Activated CD4-positive, alpha-beta memory T cell treated with anti-CD3 and anti-CD28 coated beads, Interleukin-2, amount 10 ng/mL, durations not matched to agents 7 days and 5 days (primary cell): ENCODE results near the gene NYAP2. TPM values are rescaled to one million over a fixed set of nuclear protein-coding genes. Genes with fewer than 3 reads are reported as not detected.

Experiments
- CTCF ChIA-PET: fragments of 350-600 bp; sonication (Branson Sonifier 250); formaldehyde crosslinking; loops from one replicate; lab custom pipeline; 2021; ENCODE audit warnings: antibody characterized with exemption, inconsistent platforms; lab: Charles Lee
- POLR2A ChIA-PET: fragments of 350-600 bp; sonication (Branson Sonifier 250); formaldehyde crosslinking; loops from one replicate; lab custom pipeline; 2021; ENCODE audit warnings: antibody characterized with exemption; lab: Charles Lee
- DNase-seq: peaks from one replicate; pipeline ENCODE4 v3.0.0-alpha.2; 2020
- H3K27ac Mint-ChIP-seq: one replicate; pipeline ENCODE4 v1.8.0; 2021; ENCODE audit warnings: mild to moderate bottlenecking, mixed read lengths
- H3K27me3 Mint-ChIP-seq: one replicate; pipeline ENCODE4 v1.8.0; 2021; ENCODE audit warnings: mixed read lengths
- H3K36me3 Mint-ChIP-seq: one replicate; pipeline ENCODE4 v1.8.0; 2021; ENCODE audit warnings: low read depth, mixed read lengths
- H3K4me1 Mint-ChIP-seq: one replicate; pipeline ENCODE4 v1.8.0; 2021; ENCODE audit warnings: mixed read lengths
- H3K4me3 Mint-ChIP-seq: one replicate; pipeline ENCODE4 v1.8.0; 2021; ENCODE audit warnings: mild to moderate bottlenecking, mixed read lengths
- H3K9me3 Mint-ChIP-seq: one replicate; pipeline ENCODE4 v1.8.0; 2021; ENCODE audit warnings: mixed read lengths
- total RNA-seq, 2 experiments: library from RNA; stranded (reverse); gene quantifications; one replicate each; pipeline ENCODE4 v1.2.3, GENCODE V29; 2021

Gene NYAP2
- total RNA-seq, 2 experiments from 2014 or later = not detected

GRCh38 chr2:225599856-225600255 is 200.3 kb downstream of the NYAP2 start:
- POLR2A ChIA-PET = no interaction called here
- CTCF ChIA-PET = no interaction called here

GRCh38 chr2:225600444-225600843 is 200.9 kb downstream of the NYAP2 start:
- Mint-ChIP-seq H3K4me3 (no peak overlapping the region), H3K9me3 (no peaks in the 10 kb centered on the region), H3K4me1 (no peaks in the 10 kb centered on the region), H3K36me3 (no peaks in the 10 kb centered on the region), H3K27ac (no peak overlapping the region), H3K27me3 (peaks cover 1% of the 10 kb centered on the region)
- no peak for DNase-seq
- CTCF ChIA-PET = no interaction called here
- POLR2A ChIA-PET = no interaction called here

More at GRCh38 chr2:225599856-225600255, 200.3 kb downstream of the NYAP2 start:
- no peak overlapping the region for H3K27ac Mint-ChIP-seq
- no peak overlapping the region for H3K4me3 Mint-ChIP-seq
- H3K9me3 Mint-ChIP-seq = no peaks in the 10 kb centered on the region
- H3K27me3 Mint-ChIP-seq = peaks cover 1% of the 10 kb centered on the region
- H3K36me3 Mint-ChIP-seq = no peaks in the 10 kb centered on the region
- DNase-seq = no peak
- H3K4me1 Mint-ChIP-seq = no peaks in the 10 kb centered on the region

GRCh38 chr2:225600865-225601264 is 201.4 kb downstream of the NYAP2 start:
- H3K4me1 Mint-ChIP-seq = no peaks in the 10 kb centered on the region
- H3K36me3 Mint-ChIP-seq = no peaks in the 10 kb centered on the region
- ChIA-PET POLR2A (no interaction called here), CTCF (no interaction called here)
- no peak for DNase-seq
- H3K4me3 Mint-ChIP-seq = no peak overlapping the region
- no peaks in the 10 kb centered on the region for H3K27me3 Mint-ChIP-seq
- no peaks in the 10 kb centered on the region for H3K9me3 Mint-ChIP-seq
- no peak overlapping the region for H3K27ac Mint-ChIP-seq

- no peak overlapping the region for H3K4me3 Mint-ChIP-seq
- CTCF ChIA-PET = no interaction called here
Measured at GRCh38 chr2:225602205-225602604, 202.7 kb downstream of the NYAP2 start.

GRCh38 chr2:225608136-225608535 is 208.6 kb downstream of the NYAP2 start:
- no peak for DNase-seq
- Mint-ChIP-seq H3K27ac (no peak overlapping the region), H3K4me3 (no peak overlapping the region), H3K27me3 (no peaks in the 10 kb centered on the region), H3K4me1 (no peaks in the 10 kb centered on the region), H3K36me3 (no peaks in the 10 kb centered on the region), H3K9me3 (no peaks in the 10 kb centered on the region)
- ChIA-PET CTCF (no interaction called here), POLR2A (no interaction called here)

More at GRCh38 chr2:225602205-225602604, 202.7 kb downstream of the NYAP2 start:
- Mint-ChIP-seq H3K27me3 (no peaks in the 10 kb centered on the region), H3K36me3 (no peaks in the 10 kb centered on the region), H3K9me3 (no peaks in the 10 kb centered on the region), H3K4me1 (no peaks in the 10 kb centered on the region), H3K27ac (no peak overlapping the region)
- POLR2A ChIA-PET = no interaction called here
- no peak for DNase-seq

GRCh38 chr2:225612636-225613035 is 213.1 kb downstream of the NYAP2 start:
- H3K36me3 Mint-ChIP-seq = no peaks in the 10 kb centered on the region
- no peaks in the 10 kb centered on the region for H3K4me1 Mint-ChIP-seq
- H3K9me3 Mint-ChIP-seq = no peaks in the 10 kb centered on the region
- H3K4me3 Mint-ChIP-seq = no peak overlapping the region
- POLR2A ChIA-PET = no interaction called here
- CTCF ChIA-PET = no interaction called here
- DNase-seq = no peak
- H3K27me3 Mint-ChIP-seq = no peaks in the 10 kb centered on the region
- H3K27ac Mint-ChIP-seq = no peak overlapping the region

GRCh38 chr2:225614915-225615314 is 215.4 kb downstream of the NYAP2 start:
- no peaks in the 10 kb centered on the region for H3K9me3 Mint-ChIP-seq
- ChIA-PET POLR2A (no interaction called here), CTCF (no interaction called here)
- no peak for DNase-seq
- H3K27ac Mint-ChIP-seq = no peak overlapping the region
- no peaks in the 10 kb centered on the region for H3K4me1 Mint-ChIP-seq
- H3K4me3 Mint-ChIP-seq = no peak overlapping the region
- H3K36me3 Mint-ChIP-seq = no peaks in the 10 kb centered on the region
- H3K27me3 Mint-ChIP-seq = no peaks in the 10 kb centered on the region

GRCh38 chr2:225615514-225615913 is 216.0 kb downstream of the NYAP2 start:
- CTCF ChIA-PET = no interaction called here
- H3K4me3 Mint-ChIP-seq = no peak overlapping the region
- H3K27me3 Mint-ChIP-seq = no peaks in the 10 kb centered on the region
- H3K9me3 Mint-ChIP-seq = no peaks in the 10 kb centered on the region
- no peak overlapping the region for H3K27ac Mint-ChIP-seq
- H3K4me1 Mint-ChIP-seq = no peaks in the 10 kb centered on the region
- POLR2A ChIA-PET = no interaction called here
- no peak for DNase-seq
- no peaks in the 10 kb centered on the region for H3K36me3 Mint-ChIP-seq

GRCh38 chr2:225616372-225616771 is 216.9 kb downstream of the NYAP2 start:
- Mint-ChIP-seq H3K9me3 (no peaks in the 10 kb centered on the region), H3K4me1 (no peaks in the 10 kb centered on the region), H3K27me3 (no peaks in the 10 kb centered on the region), H3K4me3 (no peak overlapping the region), H3K27ac (no peak overlapping the region), H3K36me3 (no peaks in the 10 kb centered on the region)
- no peak for DNase-seq
- ChIA-PET POLR2A (no interaction called here), CTCF (no interaction called here)

- no peak for DNase-seq
- Mint-ChIP-seq H3K27ac (no peak overlapping the region), H3K27me3 (no peaks in the 10 kb centered on the region), H3K4me3 (no peak overlapping the region), H3K4me1 (no peaks in the 10 kb centered on the region), H3K36me3 (no peaks in the 10 kb centered on the region), H3K9me3 (no peaks in the 10 kb centered on the region)
- ChIA-PET CTCF (no interaction called here), POLR2A (no interaction called here)
Measured at GRCh38 chr2:225616848-225617247, 217.3 kb downstream of the NYAP2 start.

GRCh38 chr2:225620227-225620626 is 220.7 kb downstream of the NYAP2 start:
- no peaks in the 10 kb centered on the region for H3K36me3 Mint-ChIP-seq
- POLR2A ChIA-PET = no interaction called here
- H3K27me3 Mint-ChIP-seq = no peaks in the 10 kb centered on the region
- no peaks in the 10 kb centered on the region for H3K9me3 Mint-ChIP-seq
- no peaks in the 10 kb centered on the region for H3K4me1 Mint-ChIP-seq
- H3K4me3 Mint-ChIP-seq = no peak overlapping the region
- DNase-seq = no peak
- H3K27ac Mint-ChIP-seq = no peak overlapping the region
- CTCF ChIA-PET = no interaction called here

- no peak for DNase-seq
- no peaks in the 10 kb centered on the region for H3K36me3 Mint-ChIP-seq
- no peak overlapping the region for H3K4me3 Mint-ChIP-seq
- H3K9me3 Mint-ChIP-seq = no peaks in the 10 kb centered on the region
- ChIA-PET CTCF (no interaction called here), POLR2A (no interaction called here)
- H3K4me1 Mint-ChIP-seq = peaks cover 5% of the 10 kb centered on the region
- no peak overlapping the region for H3K27ac Mint-ChIP-seq
- H3K27me3 Mint-ChIP-seq = peaks cover 11% of the 10 kb centered on the region
Measured at GRCh38 chr2:225630824-225631533, 231.5 kb downstream of the NYAP2 start.

- H3K4me1 Mint-ChIP-seq = peaks cover 5% of the 10 kb centered on the region
- no peak overlapping the region for H3K4me3 Mint-ChIP-seq
- ChIA-PET POLR2A (no interaction called here), CTCF (no interaction called here)
- no peaks in the 10 kb centered on the region for H3K9me3 Mint-ChIP-seq
- H3K27ac Mint-ChIP-seq = no peak overlapping the region
- H3K36me3 Mint-ChIP-seq = no peaks in the 10 kb centered on the region
- peaks cover 11% of the 10 kb centered on the region for H3K27me3 Mint-ChIP-seq
- DNase-seq = no peak
Measured at GRCh38 chr2:225632351-225632750, 232.8 kb downstream of the NYAP2 start.

- ChIA-PET POLR2A (no interaction called here), CTCF (no interaction called here)
- Mint-ChIP-seq H3K36me3 (no peaks in the 10 kb centered on the region), H3K27me3 (peaks cover 10% of the 10 kb centered on the region), H3K4me3 (no peak overlapping the region), H3K27ac (no peak overlapping the region), H3K9me3 (no peaks in the 10 kb centered on the region), H3K4me1 (no peaks in the 10 kb centered on the region)
- no peak for DNase-seq
Measured at GRCh38 chr2:225636558-225636957, 237.0 kb downstream of the NYAP2 start.
